Ishikawa (cell line): ENCODE results near the gene HSPB2.

ENCODE experiments used
- CEBPB ChIP-seq: IDR thresholded peaks from 2 replicates; pipeline ENCODE4 v1.6.1; 2012
- CREB1 ChIP-seq: IDR thresholded peaks from 2 replicates; pipeline ENCODE4 v1.6.1; 2012; ENCODE audit warnings: low read depth
- EGR1 ChIP-seq: IDR thresholded peaks from 2 replicates; pipeline ENCODE4 v1.6.1; 2012
- EP300 ChIP-seq: IDR thresholded peaks from 2 replicates; pipeline ENCODE4 v1.6.1; 2012; ENCODE audit warnings: borderline replicate concordance
- FOXM1 ChIP-seq: IDR thresholded peaks from 2 replicates; pipeline ENCODE4 v1.6.1; 2012; ENCODE audit warnings: low read depth, borderline replicate concordance
- NFIC ChIP-seq: IDR thresholded peaks from 2 replicates; pipeline ENCODE4 v1.6.1; 2012
- RAD21 ChIP-seq: IDR thresholded peaks from 2 replicates; pipeline ENCODE4 v1.6.1; 2012; ENCODE audit warnings: low read depth
- REST ChIP-seq: IDR thresholded peaks from 2 replicates; pipeline ENCODE4 v1.6.1; 2012; ENCODE audit warnings: low read depth, mild to moderate bottlenecking
- TAF1 ChIP-seq: IDR thresholded peaks from 2 replicates; pipeline ENCODE4 v1.6.1; 2012; ENCODE audit warnings: low read depth, mild to moderate bottlenecking
- TCF12 ChIP-seq: IDR thresholded peaks from 2 replicates; pipeline ENCODE4 v1.6.1; 2012; ENCODE audit warnings: low read depth
- TEAD4 ChIP-seq: IDR thresholded peaks from 2 replicates; pipeline ENCODE4 v1.6.1; 2012
- YY1 ChIP-seq: IDR thresholded peaks from 2 replicates; pipeline ENCODE4 v1.6.1; 2012; ENCODE audit warnings: low read depth
- ZBTB7A ChIP-seq: IDR thresholded peaks from 2 replicates; pipeline ENCODE4 v1.6.1; 2012; ENCODE audit warnings: low read depth
- TF ChIP-seq, protein P1 (sequence below): IDR thresholded peaks from 2 replicates; pipeline ENCODE4 v1.6.1; 2012
- TF ChIP-seq, protein P2 (sequence below): IDR thresholded peaks from 2 replicates; pipeline ENCODE4 v1.6.1; 2012

Gene HSPB2

DNA sequence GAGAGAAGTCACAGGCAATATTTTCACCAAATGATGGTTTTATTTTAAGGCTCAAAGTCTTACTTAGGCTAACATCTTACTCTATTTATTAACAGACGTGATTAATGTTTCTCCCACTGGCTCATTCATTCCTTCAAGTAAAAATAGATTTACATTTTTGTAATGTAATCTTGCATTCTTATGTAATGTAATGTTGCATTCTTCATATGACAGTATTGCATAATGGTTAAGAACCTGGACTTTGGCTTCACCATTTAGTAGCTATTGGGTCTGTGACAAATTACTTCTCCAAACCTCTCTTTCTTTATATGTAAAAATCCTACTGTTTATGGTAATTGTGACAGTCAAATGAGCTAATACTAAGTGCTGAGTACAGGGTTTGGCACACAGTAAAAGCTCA is 21.3 kb downstream of the HSPB2 start:
- TF ChIP-seq, protein P1, sequence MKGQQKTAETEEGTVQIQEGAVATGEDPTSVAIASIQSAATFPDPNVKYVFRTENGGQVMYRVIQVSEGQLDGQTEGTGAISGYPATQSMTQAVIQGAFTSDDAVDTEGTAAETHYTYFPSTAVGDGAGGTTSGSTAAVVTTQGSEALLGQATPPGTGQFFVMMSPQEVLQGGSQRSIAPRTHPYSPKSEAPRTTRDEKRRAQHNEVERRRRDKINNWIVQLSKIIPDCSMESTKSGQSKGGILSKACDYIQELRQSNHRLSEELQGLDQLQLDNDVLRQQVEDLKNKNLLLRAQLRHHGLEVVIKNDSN, result no peak
- TF ChIP-seq CEBPB (no peak), ZBTB7A (no peak), EP300 (no peak), EGR1 (no peak), YY1 (no peak), NFIC (no peak), TCF12 (no peak), FOXM1 (no peak), TAF1 (no peak), REST (no peak), CREB1 (no peak), TEAD4 (no peak), RAD21 (no peak)
- TF ChIP-seq, protein P2, sequence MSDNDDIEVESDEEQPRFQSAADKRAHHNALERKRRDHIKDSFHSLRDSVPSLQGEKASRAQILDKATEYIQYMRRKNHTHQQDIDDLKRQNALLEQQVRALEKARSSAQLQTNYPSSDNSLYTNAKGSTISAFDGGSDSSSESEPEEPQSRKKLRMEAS, result no peak

- no peak for TF ChIP-seq NFIC
- no peak for TF ChIP-seq ZBTB7A
- TF ChIP-seq FOXM1, result no peak
- no peak for TF ChIP-seq RAD21
- no peak for TF ChIP-seq CREB1
- TF ChIP-seq, protein P1, result no peak
- TF ChIP-seq REST, result no peak
- no peak for TF ChIP-seq YY1
- TF ChIP-seq CEBPB, result no peak
- TF ChIP-seq EGR1, result no peak
- TF ChIP-seq EP300, result no peak
- TF ChIP-seq, protein P2, result no peak
- TF ChIP-seq TAF1, result no peak
- no peak for TF ChIP-seq TCF12
These were observed 21.8 kb downstream of the HSPB2 start for GRCh38 chr11:111934306-111934705.

- no peak for TF ChIP-seq FOXM1
- no peak for TF ChIP-seq TCF12
- no peak for TF ChIP-seq REST
- TF ChIP-seq, protein P1, result no peak
- no peak for TF ChIP-seq CEBPB
- no peak for TF ChIP-seq TEAD4
- no peak for TF ChIP-seq ZBTB7A
- TF ChIP-seq RAD21, result no peak
- no peak for TF ChIP-seq EGR1
- TF ChIP-seq EP300, result no peak
- no peak for TF ChIP-seq CREB1
- no peak for TF ChIP-seq YY1
These were observed 22.9 kb downstream of the HSPB2 start for GRCh38 chr11:111935317-111936039.
